Omental fat pad (tissue), 4 donors: Measurements from ENCODE around the gene TRIM38. TPM values are rescaled to one million over a fixed set of nuclear protein-coding genes. Genes with fewer than 3 reads are reported as not detected.

Experiments used
- ATAC-seq: fragments of 150-250 bp; one replicate; pipeline ENCODE4 v1.9.1; 2016; ENCODE audit warnings: mild to moderate bottlenecking, moderate library complexity; ENCODE audit not compliant: low FRiP score
- DNase-seq: peaks from one replicate; pipeline ENCODE4 v3.0.0-alpha.2; 2019; ENCODE audit warnings: low spot score
- total RNA-seq, 4 donors: library from RNA; depleted of rRNA; stranded (reverse); fragments of >200 nt; gene quantifications; one replicate each; pipeline ENCODE4 v1.1.0, GENCODE V29; 2016
- TF ChIP-seq, protein P1 (sequence below), 3 donors: fragments of 450-650 bp; IDR thresholded peaks; one replicate each; pipeline ENCODE4 v1.5.1; 2016 to 2017; ENCODE audit warnings: antibody characterized with exemption in 3 of 3, mild to moderate bottlenecking in 3 of 3, moderate library complexity in 2 of 3

TRIM38 gene, protein sequence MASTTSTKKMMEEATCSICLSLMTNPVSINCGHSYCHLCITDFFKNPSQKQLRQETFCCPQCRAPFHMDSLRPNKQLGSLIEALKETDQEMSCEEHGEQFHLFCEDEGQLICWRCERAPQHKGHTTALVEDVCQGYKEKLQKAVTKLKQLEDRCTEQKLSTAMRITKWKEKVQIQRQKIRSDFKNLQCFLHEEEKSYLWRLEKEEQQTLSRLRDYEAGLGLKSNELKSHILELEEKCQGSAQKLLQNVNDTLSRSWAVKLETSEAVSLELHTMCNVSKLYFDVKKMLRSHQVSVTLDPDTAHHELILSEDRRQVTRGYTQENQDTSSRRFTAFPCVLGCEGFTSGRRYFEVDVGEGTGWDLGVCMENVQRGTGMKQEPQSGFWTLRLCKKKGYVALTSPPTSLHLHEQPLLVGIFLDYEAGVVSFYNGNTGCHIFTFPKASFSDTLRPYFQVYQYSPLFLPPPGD
- 10 to 100 TPM in 3 of 4 donors, 1 to 10 TPM in 1; 7.8 to 21.6 (median 11.7) TPM for total RNA-seq

DNA sequence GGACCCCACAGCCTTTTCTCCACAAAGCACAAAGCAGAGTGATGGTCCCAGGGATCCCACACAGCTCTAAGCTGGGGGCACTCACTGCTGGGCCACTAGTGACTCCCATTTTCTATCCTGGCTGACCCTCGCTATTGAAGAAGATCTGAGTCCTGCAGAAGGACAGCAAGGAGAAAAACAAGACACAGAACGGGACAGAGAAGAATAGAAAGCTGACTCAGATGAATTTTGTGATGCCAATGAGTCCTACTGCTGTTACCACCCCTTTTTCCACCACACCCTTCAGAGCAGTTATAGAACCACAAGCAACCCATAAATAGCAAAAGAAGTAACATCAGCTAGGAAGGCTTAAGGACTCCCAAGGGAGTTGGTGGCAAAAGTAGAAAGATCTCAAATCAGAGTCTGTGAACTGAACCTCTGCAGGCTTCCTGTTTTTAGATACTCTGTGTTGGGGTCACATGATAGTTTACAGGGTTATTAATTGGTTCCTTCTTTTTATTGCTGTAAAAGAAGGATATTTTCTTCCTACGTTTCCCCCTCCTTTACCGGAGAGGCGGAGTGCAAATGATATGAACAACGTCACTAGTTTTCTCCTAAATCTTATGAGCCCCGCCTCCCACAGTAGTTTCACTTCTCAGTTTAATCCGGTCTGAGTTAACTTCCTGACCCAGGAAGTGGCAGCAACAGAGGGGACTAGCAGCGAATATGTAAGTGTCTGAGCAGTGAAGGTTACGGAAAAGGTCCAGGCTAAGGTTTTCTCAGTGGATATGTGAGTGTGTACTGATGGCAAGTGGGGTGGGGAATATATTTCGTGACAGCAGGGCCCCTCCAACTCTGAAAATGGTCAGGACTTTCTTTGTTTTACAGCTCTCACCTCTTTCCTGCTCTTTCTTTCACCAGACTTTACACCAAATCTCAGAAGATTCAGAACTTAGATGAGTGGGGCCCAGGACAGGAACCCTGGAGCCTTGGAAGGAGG lies at the start of gene TRIM38:
Gene TRIM38 (plus strand): TSS at position 654 of the 979 bp plus-strand sequence. CDS start 3,721 bp downstream, outside the sequence.
- TF ChIP-seq, protein P1, sequence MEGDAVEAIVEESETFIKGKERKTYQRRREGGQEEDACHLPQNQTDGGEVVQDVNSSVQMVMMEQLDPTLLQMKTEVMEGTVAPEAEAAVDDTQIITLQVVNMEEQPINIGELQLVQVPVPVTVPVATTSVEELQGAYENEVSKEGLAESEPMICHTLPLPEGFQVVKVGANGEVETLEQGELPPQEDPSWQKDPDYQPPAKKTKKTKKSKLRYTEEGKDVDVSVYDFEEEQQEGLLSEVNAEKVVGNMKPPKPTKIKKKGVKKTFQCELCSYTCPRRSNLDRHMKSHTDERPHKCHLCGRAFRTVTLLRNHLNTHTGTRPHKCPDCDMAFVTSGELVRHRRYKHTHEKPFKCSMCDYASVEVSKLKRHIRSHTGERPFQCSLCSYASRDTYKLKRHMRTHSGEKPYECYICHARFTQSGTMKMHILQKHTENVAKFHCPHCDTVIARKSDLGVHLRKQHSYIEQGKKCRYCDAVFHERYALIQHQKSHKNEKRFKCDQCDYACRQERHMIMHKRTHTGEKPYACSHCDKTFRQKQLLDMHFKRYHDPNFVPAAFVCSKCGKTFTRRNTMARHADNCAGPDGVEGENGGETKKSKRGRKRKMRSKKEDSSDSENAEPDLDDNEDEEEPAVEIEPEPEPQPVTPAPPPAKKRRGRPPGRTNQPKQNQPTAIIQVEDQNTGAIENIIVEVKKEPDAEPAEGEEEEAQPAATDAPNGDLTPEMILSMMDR (IDR thresholded peaks at IDR 0.05), result no peak
- DNase-seq (peak; percentile 42), ATAC-seq (peak; percentile 95)

DNA sequence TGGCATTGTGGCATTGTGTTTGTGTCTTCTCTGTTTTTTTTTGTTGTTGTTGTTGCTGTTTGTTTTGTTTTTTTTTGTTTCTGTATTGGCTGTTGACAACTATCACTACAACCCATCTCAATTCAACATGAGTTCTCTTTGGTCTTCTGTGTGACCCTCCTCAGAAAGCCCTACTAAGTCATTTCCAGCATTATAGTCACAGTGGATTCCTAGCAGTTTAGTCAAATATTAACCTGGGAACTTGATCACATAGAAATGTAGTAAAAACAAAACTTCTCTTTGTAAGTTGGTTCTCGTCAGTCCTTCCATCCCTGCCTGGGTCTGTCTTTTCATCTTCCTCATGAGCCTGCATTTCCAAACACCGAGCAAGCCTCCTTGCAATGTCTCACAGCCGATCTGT lies 48.9 kb upstream of the TRIM38 start:
- TF ChIP-seq, protein P1 (IDR thresholded peaks at IDR 0.05), result no peak
- DNase-seq (no peak), ATAC-seq (no peak)

DNA sequence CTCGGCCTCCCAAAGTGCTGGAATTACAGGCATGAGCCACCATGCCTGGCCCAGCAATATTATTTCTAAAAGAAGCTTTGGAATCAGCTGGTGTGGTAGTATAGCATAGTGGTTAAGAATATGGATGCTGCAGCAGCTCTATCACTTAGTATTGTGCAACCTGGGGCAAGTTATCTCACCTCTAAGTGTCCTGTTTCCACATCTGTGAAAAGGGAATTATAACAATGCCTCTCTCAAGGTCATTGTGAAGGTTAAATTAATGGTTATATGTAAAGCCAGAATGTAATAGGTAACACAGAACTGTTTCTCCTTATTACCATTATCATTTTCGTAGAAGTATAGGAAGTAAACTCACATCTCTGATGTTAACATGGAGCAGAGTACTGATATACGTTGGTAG lies 46.3 kb upstream of the TRIM38 start:
- DNase-seq (no peak), ATAC-seq (no peak)

DNA sequence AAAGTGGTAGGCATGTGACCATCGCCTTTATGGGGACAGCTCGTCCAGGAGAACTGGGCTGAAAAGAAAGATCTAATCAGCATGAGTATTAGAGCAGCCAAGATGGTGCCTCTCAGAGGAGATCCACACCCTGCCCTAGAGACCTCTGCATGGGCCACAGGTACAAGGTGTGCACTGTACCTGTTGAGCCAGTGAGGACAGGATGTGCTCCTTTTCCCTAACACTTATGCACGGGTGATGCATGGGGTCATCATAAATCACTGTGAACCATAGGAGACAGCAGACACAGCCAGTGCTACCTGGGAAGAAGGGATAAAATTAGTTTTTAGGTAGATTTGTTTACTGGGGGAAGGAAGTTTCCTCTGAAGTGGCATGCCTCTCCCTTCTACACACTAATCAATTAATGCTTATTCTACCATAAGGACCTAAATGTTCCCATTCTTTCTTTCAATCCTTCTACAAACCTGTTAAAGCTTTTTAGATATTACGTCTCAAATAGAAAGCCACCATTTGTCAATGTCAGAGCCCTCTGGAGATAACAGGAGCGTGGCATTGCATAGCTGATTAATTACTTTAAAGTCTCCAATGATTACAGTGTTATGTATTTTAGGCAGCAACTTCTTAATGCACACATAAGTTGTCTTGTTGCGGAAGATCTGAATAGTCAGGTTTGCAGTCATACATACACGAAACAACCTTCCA lies 45.7 kb upstream of the TRIM38 start:
- DNase-seq, result no peak
- TF ChIP-seq, protein P1 (IDR thresholded peaks at IDR 0.05), result no peak
- ATAC-seq, result no peak

More for the DNA sequence above, 46.3 kb upstream of the TRIM38 start:
- TF ChIP-seq, protein P1 (IDR thresholded peaks at IDR 0.05), result no peak

DNA sequence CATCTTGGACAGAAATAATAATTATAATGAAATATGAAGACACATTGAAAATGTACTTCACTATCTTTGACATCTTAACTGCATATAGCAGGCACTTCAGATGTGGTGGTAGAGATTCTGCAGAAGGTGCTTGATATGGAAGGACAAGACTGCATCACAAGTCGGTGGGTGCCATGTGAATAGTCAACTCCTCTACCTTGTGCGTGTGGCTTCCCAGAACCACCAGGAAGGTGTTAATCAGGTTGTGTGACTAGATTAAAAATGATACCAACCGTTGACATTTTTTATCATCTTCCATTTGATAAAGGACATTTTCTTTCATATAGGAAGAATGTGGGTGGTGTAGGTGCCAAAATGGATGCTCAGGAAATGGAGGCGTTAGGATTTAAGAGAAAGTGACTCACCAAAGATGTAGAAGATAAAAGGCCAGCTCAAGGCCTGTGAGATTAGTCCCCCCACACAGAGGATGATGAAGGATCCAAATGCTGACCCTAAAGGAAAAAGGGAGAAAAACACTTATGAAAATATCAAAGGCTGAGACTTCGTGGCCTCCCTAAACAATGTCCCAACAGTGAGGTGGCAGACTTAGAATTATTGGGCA lies 44.4 kb upstream of the TRIM38 start:
- no peak for DNase-seq
- TF ChIP-seq, protein P1 (IDR thresholded peaks at IDR 0.05), result no peak
- no peak for ATAC-seq

DNA sequence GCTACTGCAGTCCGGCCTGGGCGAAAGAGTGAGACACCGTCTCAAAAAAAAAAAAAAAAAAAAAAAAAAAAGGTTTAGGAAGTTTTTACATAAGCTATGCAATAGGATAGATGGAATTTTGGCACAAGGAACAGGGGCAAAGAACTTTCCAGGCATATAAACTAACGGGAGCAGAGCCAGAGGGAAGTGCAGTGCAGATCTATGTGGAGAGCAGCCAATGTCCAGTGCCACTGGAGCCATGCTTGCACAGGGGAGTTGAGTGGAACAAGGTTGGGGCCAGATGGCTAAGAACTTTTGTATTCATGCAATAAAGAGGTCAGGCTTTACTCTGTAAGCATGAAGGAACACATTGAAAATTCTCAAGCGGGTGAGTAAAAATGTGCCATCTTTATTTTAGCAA lies 42.9 kb upstream of the TRIM38 start:
- ATAC-seq (no peak), DNase-seq (no peak)
- TF ChIP-seq, protein P1 (IDR thresholded peaks at IDR 0.05), result no peak
